HUES6 (cell line): ENCODE data around the gene ADGRL1.
"Not testable (repeated sequence)": the region's sequence is repeated elsewhere in the genome, so short reads cannot be mapped to it uniquely, and the experiment has no call there.

Experiments used
- H3K27ac ChIP-seq: 2 replicates; pipeline ENCODE4 v1.7.0; 2013; ENCODE audit warnings: low read depth, mild to moderate bottlenecking, low read length, inconsistent platforms
- H3K27me3 ChIP-seq: 2 replicates; pipeline ENCODE4 v1.6.1; 2013; ENCODE audit warnings: low read length; ENCODE audit not compliant: control insufficient read depth, insufficient read depth
- H3K36me3 ChIP-seq: 2 replicates; pipeline ENCODE4 v1.6.1; 2013; ENCODE audit warnings: low read length; ENCODE audit not compliant: control insufficient read depth, insufficient read depth
- H3K4me1 ChIP-seq: 2 replicates; pipeline ENCODE4 v1.6.1; 2013; ENCODE audit warnings: low read length; ENCODE audit not compliant: control insufficient read depth, insufficient read depth
- H3K4me3 ChIP-seq: 2 replicates; pipeline ENCODE4 v1.5.1; 2013; ENCODE audit warnings: low read depth, low read length
- H3K9ac ChIP-seq: one replicate; pipeline ENCODE4 v1.6.1; 2013; ENCODE audit warnings: mild to moderate bottlenecking, low read length
- H3K9me3 ChIP-seq: 2 replicates; pipeline ENCODE4 v1.6.1; 2013; ENCODE audit warnings: low read depth, low read length; ENCODE audit not compliant: control insufficient read depth, insufficient read depth

Gene ADGRL1

DNA sequence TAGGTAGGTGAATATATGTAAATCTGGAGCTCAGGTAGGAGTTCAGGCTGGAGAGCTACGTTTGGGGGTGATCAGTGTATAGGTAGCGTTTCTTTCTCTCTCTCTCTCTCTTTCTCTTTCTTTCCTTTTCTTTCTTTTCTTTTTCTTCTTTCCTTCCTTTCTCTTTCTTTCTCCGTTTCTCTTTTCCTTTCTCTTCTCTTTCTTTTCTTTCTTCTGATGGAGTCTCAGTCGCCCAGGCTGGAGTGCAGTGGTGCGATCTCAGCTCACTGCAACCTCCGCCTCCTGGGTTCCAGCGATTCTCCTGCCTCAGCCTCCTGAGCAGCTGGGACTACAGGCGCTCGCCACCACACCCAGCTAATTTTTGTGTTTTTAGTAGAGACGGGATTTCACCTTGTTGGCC, 59.8 kb downstream of the ADGRL1 start:
- H3K4me3 ChIP-seq, H3K36me3 ChIP-seq, H3K27me3 ChIP-seq, H3K9me3 ChIP-seq, H3K9ac ChIP-seq, H3K27ac ChIP-seq: not testable (repeated sequence)
- peaks cover 26% of the 10 kb centered on the region for H3K4me1 ChIP-seq

DNA sequence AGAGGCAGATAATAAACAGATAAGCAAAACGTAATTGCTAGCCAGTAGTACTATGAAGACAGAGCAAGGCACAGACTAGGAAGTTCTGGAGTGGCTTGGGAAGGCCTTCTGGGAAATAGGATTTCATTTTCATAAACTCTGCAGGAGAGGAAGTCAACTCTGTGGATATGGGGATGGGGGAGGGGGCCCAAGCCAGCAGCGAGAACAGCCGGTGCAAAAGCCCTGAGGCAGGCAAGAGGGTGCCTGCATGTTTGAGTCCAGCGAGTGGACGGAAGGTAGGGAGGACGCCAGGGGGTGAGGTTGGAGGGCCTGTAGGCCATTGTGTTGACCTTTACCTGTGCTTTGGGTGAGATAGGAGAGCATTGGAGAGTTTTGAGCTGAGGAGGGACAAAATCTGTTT, 60.6 kb downstream of the ADGRL1 start:
- H3K9ac ChIP-seq: no peak overlapping the region
- peaks cover 25% of the 10 kb centered on the region for H3K4me1 ChIP-seq
- no peak overlapping the region for H3K27ac ChIP-seq
- no peaks in the 10 kb centered on the region for H3K27me3 ChIP-seq
- H3K4me3 ChIP-seq: no peak overlapping the region
- no peaks in the 10 kb centered on the region for H3K9me3 ChIP-seq
- 0 out of 2 replicates have a peak, but pooled peaks cover 4% of the 10 kb centered on the region for H3K36me3 ChIP-seq

DNA sequence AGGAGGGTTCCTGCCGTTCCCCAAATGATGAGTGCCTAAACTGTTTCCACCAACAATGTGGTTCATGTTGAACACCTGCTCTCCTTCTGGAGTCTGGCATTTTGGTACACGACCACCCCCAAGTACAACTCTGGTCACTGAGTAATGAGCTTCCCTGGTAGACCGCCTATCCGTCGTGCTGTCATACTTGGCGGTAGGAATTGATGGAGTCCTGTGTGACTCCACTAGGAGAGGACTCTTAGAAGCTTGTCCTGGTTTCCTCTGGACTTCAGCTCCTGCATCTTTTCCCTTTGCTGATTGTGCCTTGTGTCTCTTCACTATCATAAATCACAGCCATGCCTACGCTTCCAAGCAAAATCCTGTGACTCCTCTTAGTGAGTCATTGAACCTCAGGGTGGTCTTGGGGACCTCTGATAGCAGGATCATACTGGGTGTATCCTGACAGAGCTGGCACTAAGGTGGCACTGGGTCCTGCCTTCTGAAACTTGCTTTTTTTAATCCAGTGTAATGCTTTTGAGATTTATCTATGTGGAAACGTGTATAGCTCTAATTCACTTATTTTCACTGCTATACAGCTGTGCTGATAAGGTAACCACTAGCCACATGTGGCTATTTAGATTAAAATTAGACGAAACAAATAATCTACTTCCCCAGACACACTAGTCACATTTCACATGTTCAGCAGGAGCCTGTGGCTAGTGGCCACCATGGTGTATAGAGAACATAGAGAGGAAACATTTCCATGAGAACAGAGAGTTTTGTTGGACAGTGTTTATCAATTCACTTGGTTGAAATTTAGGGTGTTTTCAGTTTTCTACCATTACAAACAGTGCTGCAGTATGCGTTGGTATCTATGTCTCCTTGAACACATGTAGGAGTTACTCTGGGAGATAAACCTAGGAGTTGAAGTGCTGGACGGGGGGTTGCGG, 63.4 kb downstream of the ADGRL1 start:
- no peak overlapping the region for H3K9ac ChIP-seq

DNA sequence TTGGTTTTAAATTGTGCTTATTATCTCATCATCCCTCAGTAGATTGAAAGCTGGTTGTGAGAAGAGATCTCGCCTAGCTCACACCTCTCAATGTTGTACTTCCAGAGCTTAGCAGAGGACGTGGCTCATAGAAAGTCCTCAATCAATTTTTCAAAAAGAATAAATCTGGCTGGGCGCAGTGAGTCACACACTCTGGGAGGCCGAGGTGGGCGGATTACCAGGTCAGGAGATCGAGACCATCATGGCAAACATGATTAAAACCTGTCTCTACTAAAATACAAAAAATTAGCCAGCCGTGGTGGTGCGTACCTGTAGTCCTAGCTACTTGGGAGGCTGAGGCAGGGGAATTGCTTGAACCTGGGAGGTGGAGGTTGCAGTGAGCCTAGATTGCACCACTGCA, 64.9 kb downstream of the ADGRL1 start:
- no peak overlapping the region for H3K27ac ChIP-seq
- H3K9ac ChIP-seq: no peak overlapping the region
- H3K4me3 ChIP-seq: no peak overlapping the region
- no peaks in the 10 kb centered on the region for H3K36me3 ChIP-seq
- no peaks in the 10 kb centered on the region; the same call in 1 of the 2 replicates for H3K4me1 ChIP-seq
- H3K9me3 ChIP-seq: no peaks in the 10 kb centered on the region
- H3K27me3 ChIP-seq: no peaks in the 10 kb centered on the region

More for the DNA sequence above, 63.4 kb downstream of the ADGRL1 start:
- no peaks in the 10 kb centered on the region; the same call in 1 of the 2 replicates for H3K4me1 ChIP-seq
- H3K27me3 ChIP-seq: no peaks in the 10 kb centered on the region
- H3K27ac ChIP-seq: no peak overlapping the region
- no peak overlapping the region for H3K4me3 ChIP-seq
- no peaks in the 10 kb centered on the region for H3K9me3 ChIP-seq
- H3K36me3 ChIP-seq: no peaks in the 10 kb centered on the region

DNA sequence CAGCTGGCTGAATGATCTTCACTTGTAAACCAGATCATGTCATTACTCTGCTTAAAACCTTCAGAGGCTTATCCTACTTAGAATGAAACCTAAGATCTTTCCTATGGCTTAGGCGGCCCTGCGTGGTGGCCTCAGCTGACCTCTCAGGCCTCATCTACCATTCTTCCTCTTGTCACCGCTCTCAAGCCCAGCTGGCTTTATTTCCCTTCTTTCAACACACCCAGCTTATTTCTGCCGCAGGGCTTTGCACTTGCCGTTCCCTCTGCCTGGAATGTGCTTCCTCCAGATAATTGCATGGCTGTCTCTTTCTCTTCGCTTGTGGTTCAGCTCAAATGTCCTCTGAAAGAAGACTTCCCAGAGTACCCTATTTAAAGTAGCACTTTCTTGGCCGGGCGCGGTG, 66.0 kb downstream of the ADGRL1 start:
- Histone ChIP-seq H3K27ac (no peak overlapping the region), H3K4me1 (no peaks in the 10 kb centered on the region; the same call in 1 of the 2 replicates), H3K27me3 (no peaks in the 10 kb centered on the region), H3K9me3 (no peaks in the 10 kb centered on the region), H3K4me3 (no peak overlapping the region), H3K9ac (no peak overlapping the region), H3K36me3 (no peaks in the 10 kb centered on the region)

DNA sequence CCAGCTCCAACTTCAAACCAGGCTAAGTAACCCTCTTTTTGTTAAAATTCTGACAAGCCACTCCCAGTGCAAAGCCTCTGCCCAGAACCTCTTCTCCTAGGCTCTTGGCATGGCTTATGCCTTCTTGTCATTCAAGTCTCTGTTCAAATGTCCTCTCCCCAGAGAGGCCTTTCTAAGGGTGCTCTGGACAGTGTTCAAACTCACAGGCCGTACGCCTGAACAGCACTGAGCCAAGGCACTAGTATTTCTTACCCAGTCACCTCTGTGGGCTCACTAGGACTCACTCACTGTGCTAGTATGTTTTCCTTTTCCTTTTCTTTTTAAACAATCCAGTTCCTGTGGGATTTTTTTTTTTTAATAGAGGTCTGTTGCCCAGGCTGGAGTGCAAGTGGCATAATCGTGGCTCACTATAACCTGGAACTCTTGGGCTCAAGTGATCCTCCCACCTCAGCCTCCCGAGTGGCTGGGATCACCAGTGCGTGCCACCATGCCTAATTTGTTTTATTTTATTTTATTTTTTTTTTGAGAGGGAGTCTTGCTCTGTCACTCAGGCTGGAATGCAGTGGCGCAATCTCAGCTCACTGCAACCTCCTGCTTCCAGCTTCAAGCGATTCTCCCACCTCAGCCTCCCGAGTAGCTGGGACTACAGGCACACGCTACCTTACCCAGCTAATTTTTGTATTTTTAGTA, 67.2 kb downstream of the ADGRL1 start:
- no peak overlapping the region for H3K27ac ChIP-seq

DNA sequence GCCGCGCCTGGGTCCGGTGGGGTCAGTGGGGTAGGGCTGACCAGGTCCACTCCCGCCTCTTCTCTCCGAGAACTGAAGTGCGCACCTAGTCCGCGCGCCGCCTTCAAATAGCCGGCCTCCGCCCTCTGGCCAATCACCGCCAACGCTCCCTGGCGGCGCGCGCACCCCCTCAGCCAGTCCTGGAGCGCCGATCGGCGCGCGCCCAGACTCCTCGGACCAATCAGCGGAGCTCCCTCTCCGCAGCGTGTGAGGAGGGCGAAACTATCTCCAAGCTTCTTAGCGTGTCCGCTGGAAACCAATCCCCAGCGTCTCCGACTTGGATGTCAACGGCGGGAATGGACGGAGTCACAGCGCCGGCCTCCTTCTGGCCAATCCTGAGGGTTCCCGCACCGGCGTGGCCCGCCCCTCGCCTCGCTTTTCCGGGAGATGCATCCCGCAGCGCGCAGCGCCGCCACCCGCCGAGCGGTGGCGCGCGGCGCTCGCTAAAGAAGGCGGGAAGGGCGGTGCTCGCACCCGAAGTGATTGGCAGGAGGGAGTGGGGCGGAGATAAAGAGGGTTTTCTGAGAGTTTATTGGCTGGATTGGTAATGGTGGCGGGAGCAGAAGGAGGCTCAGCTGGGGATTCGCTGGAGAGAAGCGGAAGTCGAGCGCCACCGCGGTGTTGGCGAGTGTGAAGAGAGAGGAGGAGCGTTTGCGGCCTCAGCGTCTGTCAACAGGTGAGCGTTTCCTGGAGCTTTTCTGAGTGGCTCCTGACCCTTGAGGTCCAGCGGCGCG, 69.3 kb downstream of the ADGRL1 start, which contains the start of gene ASF1B:
ASF1B (minus strand) TSS at position 81 of the 773 bp plus-strand sequence. CDS start 133 bp downstream, outside the sequence.
- Histone ChIP-seq H3K36me3 (peaks cover 8% of the 10 kb centered on the region), H3K9ac (peak within 1 kb of the TSS; percentile 86), H3K27ac (peak within 1 kb of the TSS; percentile 86), H3K4me1 (peaks cover 8% of the 10 kb centered on the region), H3K27me3 (no peaks in the 10 kb centered on the region), H3K4me3 (peak within 1 kb of the TSS; percentile 89), H3K9me3 (no peaks in the 10 kb centered on the region)

More for the DNA sequence above, 67.2 kb downstream of the ADGRL1 start:
- Histone ChIP-seq H3K9me3 (no peaks in the 10 kb centered on the region), H3K36me3 (no peaks in the 10 kb centered on the region; the same call in 1 of the 2 replicates), H3K9ac (no peak overlapping the region), H3K4me3 (no peak overlapping the region), H3K4me1 (peaks cover 8% of the 10 kb centered on the region), H3K27me3 (no peaks in the 10 kb centered on the region)

DNA sequence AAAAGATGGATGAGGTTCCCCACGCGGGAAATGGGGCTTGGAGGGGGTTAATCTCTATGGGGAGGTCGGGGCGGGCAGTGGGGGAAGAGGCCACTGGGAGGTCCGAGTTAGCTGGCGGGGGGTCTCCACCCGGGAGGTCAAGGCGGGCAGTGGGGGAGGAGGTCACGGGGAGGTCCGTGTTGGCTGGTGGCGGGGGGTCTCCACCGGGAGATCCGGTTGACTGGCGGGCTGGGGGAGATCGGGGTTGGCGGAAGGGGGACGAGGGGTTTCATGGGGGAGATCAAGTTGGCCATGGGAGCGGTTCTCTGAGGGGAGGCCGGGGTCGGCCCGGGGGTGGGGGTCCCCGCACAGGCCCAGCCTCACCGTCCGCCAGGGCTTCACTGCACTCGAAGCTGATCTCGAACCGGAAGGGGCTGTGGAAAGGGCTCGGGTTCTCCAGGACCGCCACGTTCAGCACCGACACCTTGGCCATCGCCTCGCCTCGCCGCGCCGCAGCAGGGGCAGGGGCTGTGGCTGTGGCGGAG, 69.9 kb downstream of the ADGRL1 start:
- peak overlapping the region; percentile 89 for H3K4me3 ChIP-seq
- peaks cover 8% of the 10 kb centered on the region for H3K4me1 ChIP-seq
- no peaks in the 10 kb centered on the region for H3K27me3 ChIP-seq
- peak overlapping the region; percentile 86 for H3K27ac ChIP-seq
- H3K9me3 ChIP-seq: no peaks in the 10 kb centered on the region
- peak overlapping the region; percentile 86 for H3K9ac ChIP-seq
- H3K36me3 ChIP-seq: peaks cover 8% of the 10 kb centered on the region

DNA sequence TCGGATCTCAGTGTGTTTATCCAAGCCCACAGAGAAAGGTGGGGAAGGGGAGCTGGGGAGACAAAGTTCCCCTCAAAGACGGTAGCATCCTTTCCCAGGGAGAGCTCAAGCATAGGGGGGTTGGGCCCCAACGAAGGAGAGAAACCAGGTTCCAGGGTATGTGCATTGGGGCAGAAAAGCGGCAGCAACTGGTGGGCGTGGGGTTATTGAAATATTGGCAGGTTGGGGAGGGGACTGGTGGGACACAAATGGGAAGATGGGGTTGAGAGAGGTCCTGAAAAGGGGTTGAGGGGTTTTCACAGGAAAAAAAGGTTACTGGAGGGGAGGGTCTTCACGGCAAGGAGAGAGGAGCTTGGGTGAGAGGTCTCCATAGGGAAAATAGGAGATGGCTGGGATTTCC, 70.6 kb downstream of the ADGRL1 start:
- peak overlapping the region; percentile 46 for H3K9ac ChIP-seq

DNA sequence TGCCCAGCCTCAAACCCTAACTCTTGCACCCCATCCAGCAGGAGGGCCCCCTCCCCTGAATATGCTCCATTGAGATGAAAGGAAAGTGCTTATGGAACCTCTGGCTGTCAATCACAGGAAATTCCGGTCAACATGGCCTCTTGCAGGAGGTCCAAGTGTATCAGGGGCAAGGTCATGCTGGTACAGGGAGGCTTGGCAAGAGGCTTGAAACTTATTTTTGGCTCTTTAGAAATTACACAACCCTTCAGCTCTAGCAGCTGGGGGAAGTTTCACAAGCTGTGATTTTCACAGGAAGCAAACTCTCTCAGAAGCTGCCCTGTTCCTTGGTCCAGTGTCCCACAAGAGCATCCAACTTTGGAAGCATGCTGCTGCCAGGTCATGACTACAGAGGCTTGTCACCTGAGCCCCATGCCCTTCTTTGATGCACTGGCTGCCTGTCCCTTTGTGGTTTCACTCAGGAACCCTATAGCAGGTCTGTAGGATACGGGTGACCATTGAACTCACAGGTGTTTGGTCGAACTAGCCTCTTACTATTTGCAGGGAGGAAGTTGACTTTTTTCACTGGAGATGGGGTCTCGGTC, 78.0 kb downstream of the ADGRL1 start:
- Histone ChIP-seq H3K9me3 (no peaks in the 10 kb centered on the region), H3K27ac (no peak overlapping the region), H3K36me3 (peaks cover 56% of the 10 kb centered on the region), H3K4me1 (no peaks in the 10 kb centered on the region), H3K27me3 (no peaks in the 10 kb centered on the region), H3K9ac (no peak overlapping the region), H3K4me3 (no peak overlapping the region)

More for the DNA sequence above, 70.6 kb downstream of the ADGRL1 start:
- H3K27me3 ChIP-seq: no peaks in the 10 kb centered on the region
- H3K4me1 ChIP-seq: peaks cover 8% of the 10 kb centered on the region
- H3K4me3 ChIP-seq: peak overlapping the region; percentile 89
- H3K36me3 ChIP-seq: peaks cover 10% of the 10 kb centered on the region
- no peaks in the 10 kb centered on the region for H3K9me3 ChIP-seq
- H3K27ac ChIP-seq: no peak overlapping the region
